Astrocyte (in vitro differentiated cells and primary cell): ENCODE measurements around the gene ASB3.

Experiments used
- EZH2 ChIP-seq: IDR thresholded peaks from 2 replicates; pipeline ENCODE4 v1.6.1; 2012; ENCODE audit warnings: mild to moderate bottlenecking, low read length, inconsistent platforms; ENCODE audit not compliant: insufficient read depth
- TF ChIP-seq, protein P1 (sequence below): IDR thresholded peaks from 2 replicates; pipeline ENCODE4 v1.5.1; 2011; ENCODE audit warnings: low read depth, mild to moderate bottlenecking, inconsistent platforms, low read length, moderate library complexity; ENCODE audit not compliant: insufficient read depth

DNA sequence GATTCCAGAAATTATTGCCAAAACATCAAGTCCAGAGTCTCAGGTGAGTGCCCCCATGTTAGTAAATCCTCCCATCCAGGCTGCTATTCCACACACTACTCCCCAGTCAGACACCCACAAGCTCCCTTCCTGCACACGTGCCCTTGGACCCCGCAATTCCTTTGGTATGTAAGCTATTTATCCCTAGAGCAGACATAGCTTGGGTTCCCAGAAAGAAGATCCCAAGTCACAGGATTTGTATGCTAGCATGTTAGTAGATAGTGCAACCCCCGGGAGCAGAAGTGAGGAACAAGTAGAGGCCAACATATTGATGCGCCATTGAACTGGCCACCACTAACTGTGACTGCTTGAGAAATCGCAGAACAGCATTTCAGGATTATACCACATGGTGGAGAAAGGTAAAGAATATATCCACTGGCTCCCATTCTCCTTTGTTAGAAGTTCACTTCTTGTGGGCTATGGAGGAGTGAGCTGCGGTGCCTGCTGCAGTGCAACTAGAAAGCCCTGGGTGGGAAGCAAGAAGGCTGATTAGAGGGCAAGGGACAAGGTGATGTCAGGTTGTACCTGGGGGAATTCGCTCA is 156.6 kb downstream of the ASB3 start:
- TF ChIP-seq EZH2, result no peak
- TF ChIP-seq, protein P1, sequence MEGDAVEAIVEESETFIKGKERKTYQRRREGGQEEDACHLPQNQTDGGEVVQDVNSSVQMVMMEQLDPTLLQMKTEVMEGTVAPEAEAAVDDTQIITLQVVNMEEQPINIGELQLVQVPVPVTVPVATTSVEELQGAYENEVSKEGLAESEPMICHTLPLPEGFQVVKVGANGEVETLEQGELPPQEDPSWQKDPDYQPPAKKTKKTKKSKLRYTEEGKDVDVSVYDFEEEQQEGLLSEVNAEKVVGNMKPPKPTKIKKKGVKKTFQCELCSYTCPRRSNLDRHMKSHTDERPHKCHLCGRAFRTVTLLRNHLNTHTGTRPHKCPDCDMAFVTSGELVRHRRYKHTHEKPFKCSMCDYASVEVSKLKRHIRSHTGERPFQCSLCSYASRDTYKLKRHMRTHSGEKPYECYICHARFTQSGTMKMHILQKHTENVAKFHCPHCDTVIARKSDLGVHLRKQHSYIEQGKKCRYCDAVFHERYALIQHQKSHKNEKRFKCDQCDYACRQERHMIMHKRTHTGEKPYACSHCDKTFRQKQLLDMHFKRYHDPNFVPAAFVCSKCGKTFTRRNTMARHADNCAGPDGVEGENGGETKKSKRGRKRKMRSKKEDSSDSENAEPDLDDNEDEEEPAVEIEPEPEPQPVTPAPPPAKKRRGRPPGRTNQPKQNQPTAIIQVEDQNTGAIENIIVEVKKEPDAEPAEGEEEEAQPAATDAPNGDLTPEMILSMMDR, result no peak
